ENCODE data around the gene TSPEAR.
"Not testable (repeated sequence)": the region's sequence is repeated elsewhere in the genome, so short reads cannot be mapped to it uniquely, and the experiment has no call there.

TSPEAR gene

GRCh38 chr21:44496564-44497550, 214.5 kb downstream of the TSPEAR start:
- no peak for DNase-seq

- no peak for DNase-seq
Observed at GRCh38 chr21:44495611-44496563, 215.5 kb downstream of the TSPEAR start.

GRCh38 chr21:44494956-44495355, 216.4 kb downstream of the TSPEAR start:
- no peak for DNase-seq

GRCh38 chr21:44494418-44494817, 217.0 kb downstream of the TSPEAR start:
- DNase-seq = no peak

GRCh38 chr21:44492567-44493385, 218.6 kb downstream of the TSPEAR start:
- no peak for DNase-seq

- no peak for DNase-seq
Observed at GRCh38 chr21:44490816-44491215, 220.6 kb downstream of the TSPEAR start.

GRCh38 chr21:44490405-44490804, 221.0 kb downstream of the TSPEAR start:
- DNase-seq = no peak

- DNase-seq = no peak
Observed at GRCh38 chr21:44489962-44490361, 221.4 kb downstream of the TSPEAR start.

GRCh38 chr21:44487831-44488230, 223.5 kb downstream of the TSPEAR start:
- no peak for DNase-seq

- no peak for DNase-seq
Observed at GRCh38 chr21:44486302-44486701, 225.1 kb downstream of the TSPEAR start.

GRCh38 chr21:44485796-44486195, 225.6 kb downstream of the TSPEAR start:
- DNase-seq = no peak

GRCh38 chr21:44485254-44485793, 226.0 kb downstream of the TSPEAR start:
- no peak for DNase-seq

GRCh38 chr21:44484498-44485253, 226.7 kb downstream of the TSPEAR start:
- DNase-seq = no peak

- no peak for DNase-seq
Observed at GRCh38 chr21:44483288-44484237, 227.8 kb downstream of the TSPEAR start.

GRCh38 chr21:44482581-44483287, 228.6 kb downstream of the TSPEAR start:
- DNase-seq = no peak

GRCh38 chr21:44480200-44481053, 230.9 kb downstream of the TSPEAR start:
- no peak for DNase-seq

GRCh38 chr21:44479556-44480199, 231.7 kb downstream of the TSPEAR start:
- DNase-seq = not testable (repeated sequence)

- no peak for DNase-seq
Observed at GRCh38 chr21:44478801-44479167, 232.6 kb downstream of the TSPEAR start.

Data from SHP77 treated with DMSO at 0.1 percent for 48 hours (cell line).